SK-N-SH treated with all-trans-retinoic acid at 6 μM for 48 hours (cell line): Measurements from ENCODE around the gene KIF1A.

Experiments
- ATAC-seq: fragments of 200-7000 bp; cut with Tn5 transposase; 3 replicates; pipeline ENCODE4 v1.9.1; 2020; ENCODE audit warnings: mild to moderate bottlenecking, moderate library complexity
- ARNTL ChIP-seq: fragments of 450-650 bp; formaldehyde crosslinking; IDR thresholded peaks from 2 replicates; pipeline ENCODE4 v1.5.0; 2020; ENCODE audit warnings: low read depth, mild to moderate bottlenecking, moderate library complexity, borderline replicate concordance
- BACH2 ChIP-seq: fragments of 250-450 bp; sonication (Bioruptor Pico); IDR thresholded peaks from 2 replicates; pipeline ENCODE4 v1.9.0; 2021; ENCODE audit warnings: mild to moderate bottlenecking, borderline replicate concordance
- CREB5 ChIP-seq: fragments of 250-450 bp; sonication (Bioruptor Pico); IDR thresholded peaks from 2 replicates; pipeline ENCODE4 v1.5.1; 2020; ENCODE audit warnings: low read depth, mild to moderate bottlenecking, moderate library complexity
- CSRNP3 ChIP-seq: fragments of 250-450 bp; sonication (Bioruptor Pico); IDR thresholded peaks from 2 replicates; pipeline ENCODE4 v1.5.1; 2021; ENCODE audit warnings: mild to moderate bottlenecking, moderate library complexity
- ESRRG ChIP-seq: fragments of 250-450 bp; sonication (Bioruptor Pico); IDR thresholded peaks from 2 replicates; pipeline ENCODE4 v1.6.1; 2021; ENCODE audit warnings: mild to moderate bottlenecking
- GLIS3 ChIP-seq: fragments of 250-450 bp; sonication (Bioruptor Pico); IDR thresholded peaks from 2 replicates; pipeline ENCODE4 v1.5.0; 2020; ENCODE audit warnings: mild to moderate bottlenecking, moderate library complexity
- ISL1 ChIP-seq: fragments of 250-450 bp; sonication (Bioruptor Pico); IDR thresholded peaks from 2 replicates; pipeline ENCODE4 v2.1.2; 2022; ENCODE audit warnings: mild to moderate bottlenecking, moderate library complexity
- PATZ1 ChIP-seq: fragments of 250-450 bp; sonication (Bioruptor Pico); IDR thresholded peaks from 2 replicates; pipeline ENCODE4 v1.8.0; 2020; ENCODE audit warnings: mild to moderate bottlenecking, moderate library complexity, borderline replicate concordance
- POU6F1 ChIP-seq: fragments of 250-450 bp; sonication (Bioruptor Pico); IDR thresholded peaks from 2 replicates; pipeline ENCODE4 v1.8.0; 2021; ENCODE audit warnings: low read depth, mild to moderate bottlenecking, moderate library complexity, borderline replicate concordance
- PPARA ChIP-seq: fragments of 250-450 bp; sonication (Bioruptor Pico); IDR thresholded peaks from 2 replicates; pipeline ENCODE4 v1.5.0; 2020; ENCODE audit warnings: mild to moderate bottlenecking, borderline replicate concordance
- RARB ChIP-seq: fragments of 250-450 bp; sonication (Bioruptor Pico); IDR thresholded peaks from 2 replicates; pipeline ENCODE4 v1.8.0; 2021; ENCODE audit warnings: mild to moderate bottlenecking, moderate library complexity
- SNAI2 ChIP-seq: fragments of 250-450 bp; sonication (Bioruptor Pico); IDR thresholded peaks from 2 replicates; pipeline ENCODE4 v1.5.0; 2020; ENCODE audit warnings: mild to moderate bottlenecking, moderate library complexity
- TCF4 ChIP-seq: fragments of 250-450 bp; sonication (Bioruptor Pico); IDR thresholded peaks from 2 replicates; pipeline ENCODE4 v1.8.0; 2021; ENCODE audit warnings: mild to moderate bottlenecking, moderate library complexity, borderline replicate concordance
- TOX ChIP-seq: fragments of 250-450 bp; sonication (Bioruptor Pico); IDR thresholded peaks from 2 replicates; pipeline ENCODE4 v1.8.0; 2021; ENCODE audit warnings: mild to moderate bottlenecking, moderate library complexity, borderline replicate concordance
- TSHZ2 ChIP-seq: fragments of 250-450 bp; sonication (Bioruptor Pico); IDR thresholded peaks from 2 replicates; pipeline ENCODE4 v1.5.0; 2020; ENCODE audit warnings: mild to moderate bottlenecking, moderate library complexity
- ZC3H10 ChIP-seq: fragments of 250-450 bp; sonication (Bioruptor Pico); IDR thresholded peaks from 2 replicates; pipeline ENCODE4 v1.5.1; 2021; ENCODE audit warnings: mild to moderate bottlenecking, moderate library complexity
- ZFP3 ChIP-seq: fragments of 250-450 bp; sonication (Bioruptor Pico); IDR thresholded peaks from 2 replicates; pipeline ENCODE4 v1.5.0; 2020; ENCODE audit warnings: mild to moderate bottlenecking, moderate library complexity
- ZFP30 ChIP-seq: fragments of 450-650 bp; formaldehyde crosslinking; IDR thresholded peaks from 2 replicates; pipeline ENCODE4 v1.5.0; 2022; ENCODE audit warnings: mild to moderate bottlenecking, moderate library complexity
- ZNF565 ChIP-seq: fragments of 450-650 bp; formaldehyde crosslinking; conservative IDR thresholded peaks from 2 replicates; pipeline ENCODE4 v1.5.0; 2020; ENCODE audit warnings: low read depth, mild to moderate bottlenecking, moderate library complexity
- ZNF8 ChIP-seq: fragments of 450-650 bp; formaldehyde crosslinking; IDR thresholded peaks from 2 replicates; pipeline ENCODE4 v1.5.0; 2020; ENCODE audit warnings: mild to moderate bottlenecking, moderate library complexity

Gene KIF1A

GRCh38 chr2:240797500-240797895 is 22.5 kb downstream of the KIF1A start:
- no peak for ATAC-seq
- TF ChIP-seq RARB = no peak
- no peak for TF ChIP-seq ZNF8 (CRISPR knock-in tag)
- no peak for TF ChIP-seq ISL1 (CRISPR knock-in tag)
- no peak for TF ChIP-seq ZFP3 (CRISPR knock-in tag)
- no peak for TF ChIP-seq SNAI2
- TF ChIP-seq ZFP30 (CRISPR knock-in tag) = no peak
- no peak for TF ChIP-seq TCF4 (CRISPR knock-in tag)
- TF ChIP-seq ZC3H10 = no peak
- no peak for TF ChIP-seq ESRRG (CRISPR knock-in tag)
- no peak for TF ChIP-seq TSHZ2 (CRISPR knock-in tag)
- TF ChIP-seq CREB5 (CRISPR knock-in tag) = no peak
- TF ChIP-seq TOX = no peak
- TF ChIP-seq POU6F1 (CRISPR knock-in tag) = no peak
- no peak for TF ChIP-seq ZNF565 (CRISPR knock-in tag)
- TF ChIP-seq PPARA = no peak
- no peak for TF ChIP-seq PATZ1 (CRISPR knock-in tag)
- no peak for TF ChIP-seq CSRNP3 (CRISPR knock-in tag)
- no peak for TF ChIP-seq BACH2

- no peak for TF ChIP-seq ARNTL (CRISPR knock-in tag)
- no peak for TF ChIP-seq TCF4 (CRISPR knock-in tag)
- TF ChIP-seq ZFP30 (CRISPR knock-in tag) = no peak
- no peak for TF ChIP-seq ZFP3 (CRISPR knock-in tag)
- no peak for TF ChIP-seq CREB5 (CRISPR knock-in tag)
- TF ChIP-seq GLIS3 (CRISPR knock-in tag) = no peak
- no peak for TF ChIP-seq ISL1 (CRISPR knock-in tag)
- TF ChIP-seq SNAI2 = no peak
- no peak for TF ChIP-seq BACH2
- no peak for ATAC-seq
Measured at GRCh38 chr2:240796543-240797499, 23.2 kb downstream of the KIF1A start.
